Measurements from ENCODE around the gene BCOR. TPM values are rescaled to one million over a fixed set of nuclear protein-coding genes. Genes with fewer than 3 reads are reported as not detected.

Gene BCOR
- total RNA-seq, 2 experiments from 2014 or later: 48.0 to 64.3 TPM

- H3K27ac ChIP-seq (ENCODE audit: low read depth, low read length, poor library complexity, severe bottlenecking): no peak overlapping the region
- H3K4me2 ChIP-seq (ENCODE audit: low read length): no peak overlapping the region
- TF ChIP-seq EZH2phosphoT487 (IDR thresholded peaks at IDR 0.05; ENCODE audit: borderline replicate concordance, low read depth, low read length): no peak
- no peak for TF ChIP-seq CTCF (conservative IDR thresholded peaks at IDR 0.05; ENCODE audit: low read length)
- H4K20me1 ChIP-seq (ENCODE audit: insufficient read depth, low read length): peaks cover 33% of the 10 kb centered on the region
- no peak for DNase-seq (ENCODE audit: low spot score)
- no peak overlapping the region for H2AFZ ChIP-seq (ENCODE audit: low read length)
- ChIA-PET CTCF (ENCODE audit: unreplicated experiment) (no interaction called here), POLR2A (interaction anchor here (0.9 to 1.3 kb wide), 2 partner anchors 10 to 89 kb away, joined by 3 read pairs; partner anchors contain the start of gene BCOR)
- no TSS peak for BruUV-seq (replicated peaks)
- no peaks in the 10 kb centered on the region for H3K9me2 ChIP-seq (ENCODE audit: insufficient read depth, low read length)
- H3K36me3 ChIP-seq (ENCODE audit: insufficient read depth, low read length): peaks cover 19% of the 10 kb centered on the region
- peaks cover 86% of the 10 kb centered on the region for H3K4me1 ChIP-seq (ENCODE audit: insufficient read depth, low read length, poor library complexity, severe bottlenecking)
- intact Hi-C loops (cut with micrococcal nuclease; ENCODE audit: unreplicated experiment): no loop called here
- no peaks in the 10 kb centered on the region for H3K9me3 ChIP-seq (ENCODE audit: low read length)
- no peak overlapping the region for H3K4me3 ChIP-seq (ENCODE audit: low read depth, low read length, poor library complexity, severe bottlenecking)
- H3K79me2 ChIP-seq (ENCODE audit: insufficient read depth, low read depth, low read length): peaks cover 98% of the 10 kb centered on the region
Measured at GRCh38 chrX:40087425-40088298, 10.1 kb downstream of the BCOR start.

GRCh38 chrX:40086569-40087335 is 11.0 kb downstream of the BCOR start:
- Histone ChIP-seq H3K4me3 (ENCODE audit: low read depth, low read length, poor library complexity, severe bottlenecking) (no peak overlapping the region), H3K4me2 (ENCODE audit: low read length) (no peak overlapping the region), H3K79me2 (ENCODE audit: insufficient read depth, low read depth, low read length) (peaks cover 97% of the 10 kb centered on the region), H3K4me1 (ENCODE audit: insufficient read depth, low read length, poor library complexity, severe bottlenecking) (peaks cover 77% of the 10 kb centered on the region), H3K9me3 (ENCODE audit: low read length) (no peaks in the 10 kb centered on the region), H2AFZ (ENCODE audit: low read length) (no peak overlapping the region), H3K36me3 (ENCODE audit: insufficient read depth, low read length) (peaks cover 24% of the 10 kb centered on the region), H3K9me2 (ENCODE audit: insufficient read depth, low read length) (no peaks in the 10 kb centered on the region), H3K27ac (ENCODE audit: low read depth, low read length, poor library complexity, severe bottlenecking) (no peak overlapping the region), H4K20me1 (ENCODE audit: insufficient read depth, low read length) (peaks cover 33% of the 10 kb centered on the region)
- CTCF ChIA-PET (ENCODE audit: unreplicated experiment): no interaction called here
- DNase-seq (ENCODE audit: low spot score): no peak
- intact Hi-C loops (cut with micrococcal nuclease; ENCODE audit: unreplicated experiment): no loop called here
- POLR2A ChIA-PET: interaction anchor here (0.6 kb wide), 1 partner anchor 68 kb away, joined by 4 read pairs; no protein-coding TSS in a partner anchor
- TF ChIP-seq CTCF (conservative IDR thresholded peaks at IDR 0.05; ENCODE audit: low read length) (no peak), EZH2phosphoT487 (IDR thresholded peaks at IDR 0.05; ENCODE audit: borderline replicate concordance, low read depth, low read length) (no peak)
- BruUV-seq (replicated peaks): no TSS peak
